GM19468 (cell line): ENCODE data around the gene CIITA.
"Not testable (repeated sequence)": the region's sequence is repeated elsewhere in the genome, so short reads cannot be mapped to it uniquely, and the experiment has no call there.

ENCODE experiments used
- ATAC-seq: cut with Tn5 transposase; IDR thresholded peaks from one replicate; pipeline ENCODE4 v1.9.1; 2021; ENCODE audit warnings: mild to moderate bottlenecking, moderate library complexity, moderate number of reproducible peaks; ENCODE audit not compliant: unreplicated experiment; ENCODE audit errors: extremely low read depth

Gene CIITA

DNA sequence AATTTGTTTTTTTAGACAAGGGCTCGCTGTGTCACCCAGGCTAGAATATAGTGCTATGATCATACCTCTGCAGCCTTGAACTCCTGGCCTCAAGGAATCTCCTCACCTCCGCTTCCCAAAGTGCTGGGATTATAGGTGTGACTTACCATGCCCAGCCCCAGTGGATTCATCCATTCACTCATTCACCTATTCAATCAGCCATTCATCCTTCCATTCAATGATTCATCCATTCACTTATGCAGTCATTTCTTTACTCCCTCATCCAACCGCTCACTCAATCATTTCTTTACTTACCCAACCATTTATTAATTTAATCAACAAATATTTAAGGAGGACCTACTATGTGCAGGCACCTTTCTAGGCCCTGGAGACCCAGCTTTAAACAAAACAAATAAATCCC is 39.5 kb downstream of the CIITA start:
- no peak for ATAC-seq

GRCh38 chr16:10918294-10919002 is 41.4 kb downstream of the CIITA start:
- no peak for ATAC-seq

DNA sequence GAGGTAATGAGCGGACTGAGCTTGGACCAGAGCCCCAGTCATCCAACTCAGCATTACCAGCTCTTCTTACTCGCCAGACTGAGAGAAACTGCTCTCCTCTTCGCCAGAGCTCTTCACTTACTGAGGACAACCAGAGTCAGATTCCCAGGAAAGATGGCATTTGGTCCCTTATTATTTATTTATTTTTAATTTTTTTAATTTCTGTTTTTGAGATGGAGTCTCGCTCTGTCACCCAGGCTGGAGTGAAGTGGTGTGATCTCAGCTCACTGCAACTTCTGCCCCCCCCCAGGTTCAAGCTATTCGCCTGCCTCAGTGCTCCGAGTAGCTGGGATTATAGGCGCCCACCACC is 42.0 kb downstream of the CIITA start:
- ATAC-seq, result no peak

GRCh38 chr16:10920726-10921427 is 43.9 kb downstream of the CIITA start:
- ATAC-seq, result no peak

- no peak for ATAC-seq
These were observed 44.7 kb downstream of the CIITA start for GRCh38 chr16:10921536-10922327.

- ATAC-seq, result no peak
These were observed 45.5 kb downstream of the CIITA start for GRCh38 chr16:10922328-10923145.

DNA sequence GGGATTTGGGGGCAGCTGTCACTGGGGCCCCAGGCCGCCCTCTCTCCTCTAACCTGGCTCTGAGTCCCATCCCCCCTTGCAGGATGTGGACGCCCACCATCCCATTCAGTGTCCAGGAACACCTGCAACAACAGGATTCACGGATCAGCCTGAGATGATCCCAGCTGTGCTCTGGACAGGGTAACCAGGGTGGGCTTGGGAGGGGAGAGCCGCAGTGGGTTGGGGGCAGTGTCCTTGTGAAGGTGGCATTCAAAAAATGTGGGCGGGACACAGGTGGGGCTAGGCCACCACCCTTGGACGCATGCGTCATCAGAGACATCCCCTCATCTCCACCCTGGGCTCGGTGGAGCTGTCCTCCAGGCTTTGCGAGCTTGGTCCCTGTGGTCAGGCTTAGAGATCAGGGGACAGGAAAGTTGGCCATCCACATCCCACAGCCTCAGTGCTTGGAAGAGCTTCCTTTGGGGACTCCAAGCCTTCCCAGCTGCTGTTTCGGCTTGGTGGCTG is 46.2 kb downstream of the CIITA start:
- no peak for ATAC-seq

- ATAC-seq, result no peak
These were observed 46.7 kb downstream of the CIITA start for GRCh38 chr16:10923650-10924214.

DNA sequence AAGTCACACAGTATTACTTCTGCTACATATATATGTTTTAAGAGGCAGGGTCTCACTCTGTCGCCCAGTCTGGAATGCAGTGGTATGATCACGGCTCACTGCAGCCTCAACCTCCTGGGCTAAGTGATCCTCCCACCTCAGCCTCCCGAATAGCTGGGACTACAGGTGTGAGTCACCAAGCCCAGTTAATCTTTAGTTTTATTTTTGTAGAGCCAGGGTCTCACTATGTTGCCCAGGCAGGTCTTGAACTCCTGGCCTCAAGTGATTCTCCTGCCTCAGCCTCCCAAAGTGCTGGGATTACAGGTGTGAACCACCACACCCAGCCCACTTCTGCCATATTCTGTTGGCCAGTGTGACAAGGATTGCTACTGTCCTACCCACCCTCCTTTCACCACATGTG is 48.3 kb downstream of the CIITA start:
- ATAC-seq, result not testable (repeated sequence)

DNA sequence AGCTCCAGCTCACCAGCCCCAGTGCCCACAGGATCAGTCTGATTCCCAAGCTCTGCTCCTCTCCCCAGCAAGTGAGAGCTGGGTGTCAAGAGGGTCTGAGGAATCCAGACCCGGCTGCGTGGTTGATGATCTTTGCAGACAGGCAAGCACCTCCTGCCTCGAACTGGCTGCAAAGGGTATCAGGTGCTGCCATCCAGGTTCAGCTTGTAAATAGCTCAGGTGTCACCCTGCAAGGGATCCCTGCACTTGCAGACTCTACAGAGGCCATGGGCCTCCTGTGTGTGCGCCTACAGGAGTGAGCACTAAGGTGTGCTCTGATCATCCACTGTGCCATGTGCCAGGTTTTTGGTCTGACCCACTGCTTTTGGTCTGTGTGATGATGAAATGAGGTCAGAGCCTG is 49.1 kb downstream of the CIITA start:
- ATAC-seq, result no peak

DNA sequence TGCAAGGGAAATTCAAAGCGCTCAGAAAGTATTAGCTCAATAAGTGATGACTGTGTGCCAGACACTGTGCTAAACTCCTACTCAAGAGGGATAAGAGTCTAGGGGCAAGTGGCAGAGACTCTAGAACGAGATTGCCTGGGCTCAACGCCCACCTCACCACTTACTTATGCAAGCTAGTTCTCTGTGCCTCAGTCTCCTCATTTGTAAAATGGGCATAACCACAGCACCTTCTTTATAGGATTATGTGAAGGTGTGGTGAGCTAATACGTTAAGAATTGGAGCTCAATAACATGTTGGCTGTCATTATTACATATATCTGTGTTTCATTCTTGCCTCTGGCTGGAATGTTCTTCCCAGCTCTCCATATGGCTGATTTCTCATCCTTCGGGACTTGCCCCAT is 49.9 kb downstream of the CIITA start:
- no peak for ATAC-seq

- ATAC-seq, result no peak
These were observed 50.6 kb downstream of the CIITA start for GRCh38 chr16:10927497-10928112.

DNA sequence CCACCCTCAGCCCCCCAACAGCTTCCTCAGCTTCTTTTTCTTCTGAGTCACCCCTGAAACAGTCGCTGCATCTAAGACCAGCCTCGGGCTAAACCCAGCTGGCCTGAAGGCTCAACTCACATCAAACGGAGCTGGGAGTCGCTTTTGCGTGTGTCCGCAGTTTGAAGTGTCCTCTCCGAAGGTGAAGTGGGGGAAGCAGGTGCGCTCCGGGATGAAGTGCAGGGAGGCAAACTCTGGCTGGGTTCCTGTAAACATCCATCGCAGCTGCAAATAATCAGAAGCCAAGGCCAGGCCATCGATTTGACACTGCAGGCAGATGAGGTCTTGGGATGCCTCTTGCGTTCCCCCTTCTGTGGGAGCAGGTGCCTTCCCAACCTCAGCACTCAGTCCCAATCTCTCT is 52.1 kb downstream of the CIITA start:
- ATAC-seq, result not testable (repeated sequence)

GRCh38 chr16:10929853-10930754 is 53.1 kb downstream of the CIITA start:
- no peak for ATAC-seq

DNA sequence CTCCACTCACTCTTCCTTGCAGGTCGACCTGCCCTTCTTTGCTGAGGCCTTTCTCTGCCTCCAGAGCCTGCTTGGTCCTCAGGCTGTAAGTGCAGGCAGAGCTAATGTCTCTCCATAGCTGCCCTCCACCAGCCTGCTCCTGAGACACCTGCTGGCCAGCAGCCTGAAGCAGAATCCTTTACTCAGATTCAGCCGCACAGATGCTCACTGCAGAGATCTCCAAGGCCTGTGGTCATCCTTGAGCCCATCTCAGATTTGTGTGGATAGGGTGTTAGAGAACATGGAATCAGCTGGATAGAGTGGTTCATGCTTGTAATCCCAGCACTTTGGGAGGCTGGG is 53.7 kb downstream of the CIITA start:
- no peak for ATAC-seq

DNA sequence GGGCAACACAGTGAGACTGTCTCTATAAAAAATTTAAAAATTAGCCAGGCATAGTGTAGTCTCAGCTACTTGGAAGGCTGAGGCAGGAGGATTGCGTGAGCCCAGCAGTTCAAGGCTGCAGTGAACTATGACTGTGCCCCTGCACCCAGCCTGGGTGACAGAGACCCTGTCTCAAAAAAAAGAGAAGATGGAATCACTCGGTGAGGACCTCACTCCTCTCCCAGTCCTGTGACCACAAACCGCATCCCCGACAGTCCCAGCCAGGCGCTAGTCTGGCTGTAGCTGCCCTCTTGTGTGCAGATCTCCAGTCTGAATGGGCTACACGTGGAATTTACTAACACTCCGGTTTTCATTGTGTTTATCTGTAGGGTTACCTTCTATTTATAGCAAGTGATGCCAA is 54.1 kb downstream of the CIITA start:
- ATAC-seq, result no peak

- ATAC-seq, result no peak
These were observed 55.1 kb downstream of the CIITA start for GRCh38 chr16:10931977-10932632.
